Measurements from ENCODE around the gene ZNF175.

The ZNF175 gene

GRCh38 chr19:51524666-51525264 is 46.3 kb upstream of the ZNF175 start:
- H3K36me3 ChIP-seq (ENCODE audit: insufficient read depth, low read length) = no peaks in the 10 kb centered on the region
- H3K9me2 ChIP-seq (replicated peaks; ENCODE audit: low read depth, low read length) = no peaks in the 10 kb centered on the region
- H3K9ac ChIP-seq (ENCODE audit: low read depth, low read length, poor library complexity, severe bottlenecking) = no peak overlapping the region
- no peaks in the 10 kb centered on the region for H3K79me2 ChIP-seq (ENCODE audit: insufficient read depth, low read length)
- no peaks in the 10 kb centered on the region for H4K20me1 ChIP-seq (ENCODE audit: insufficient read depth, low read length, poor library complexity, severe bottlenecking)
- no peaks in the 10 kb centered on the region for H3K9me3 ChIP-seq (ENCODE audit: insufficient read depth, low read depth, low read length)
- no peak overlapping the region for H2AFZ ChIP-seq (ENCODE audit: low read length)
- peaks cover 6% of the 10 kb centered on the region for H3K4me1 ChIP-seq (ENCODE audit: insufficient read depth, low read length, poor library complexity, severe bottlenecking)
- no peaks in the 10 kb centered on the region for H3F3A ChIP-seq (ENCODE audit: low read depth)
- no peaks in the 10 kb centered on the region for H3K27me3 ChIP-seq (ENCODE audit: insufficient read depth, low read length, poor library complexity, severe bottlenecking)
- no peak overlapping the region for H3K4me3 ChIP-seq (ENCODE audit: low read length, poor library complexity, severe bottlenecking)
- H3K4me2 ChIP-seq (ENCODE audit: low read depth, low read length, poor library complexity, severe bottlenecking) = no peak overlapping the region
- TF ChIP-seq EZH2phosphoT487 (IDR thresholded peaks at IDR 0.05; ENCODE audit: borderline replicate concordance) = no peak
- no peak for TF ChIP-seq CTCF (conservative IDR thresholded peaks at IDR 0.05; ENCODE audit: low read length)

GRCh38 chr19:51525651-51526050 is 45.4 kb upstream of the ZNF175 start:
- Histone ChIP-seq H3F3A (ENCODE audit: low read depth) (no peaks in the 10 kb centered on the region), H3K27me3 (ENCODE audit: insufficient read depth, low read length, poor library complexity, severe bottlenecking) (no peaks in the 10 kb centered on the region), H2AFZ (ENCODE audit: low read length) (no peak overlapping the region), H3K36me3 (ENCODE audit: insufficient read depth, low read length) (no peaks in the 10 kb centered on the region), H3K9me2 (replicated peaks; ENCODE audit: low read depth, low read length) (no peaks in the 10 kb centered on the region), H3K9me3 (ENCODE audit: insufficient read depth, low read depth, low read length) (no peaks in the 10 kb centered on the region), H3K9ac (ENCODE audit: low read depth, low read length, poor library complexity, severe bottlenecking) (no peak overlapping the region), H3K4me2 (ENCODE audit: low read depth, low read length, poor library complexity, severe bottlenecking) (no peak overlapping the region), H3K4me3 (ENCODE audit: low read length, poor library complexity, severe bottlenecking) (no peak overlapping the region), H3K4me1 (ENCODE audit: insufficient read depth, low read length, poor library complexity, severe bottlenecking) (peaks cover 3% of the 10 kb centered on the region), H4K20me1 (ENCODE audit: insufficient read depth, low read length, poor library complexity, severe bottlenecking) (no peaks in the 10 kb centered on the region), H3K79me2 (ENCODE audit: insufficient read depth, low read length) (no peaks in the 10 kb centered on the region)
- TF ChIP-seq CTCF (conservative IDR thresholded peaks at IDR 0.05; ENCODE audit: low read length) (no peak), EZH2phosphoT487 (IDR thresholded peaks at IDR 0.05; ENCODE audit: borderline replicate concordance) (no peak)

GRCh38 chr19:51529301-51529700 is 41.8 kb upstream of the ZNF175 start:
- Histone ChIP-seq H3F3A (ENCODE audit: low read depth) (no peaks in the 10 kb centered on the region), H4K20me1 (ENCODE audit: insufficient read depth, low read length, poor library complexity, severe bottlenecking) (no peaks in the 10 kb centered on the region), H2AFZ (ENCODE audit: low read length) (no peak overlapping the region), H3K79me2 (ENCODE audit: insufficient read depth, low read length) (no peaks in the 10 kb centered on the region), H3K36me3 (ENCODE audit: insufficient read depth, low read length) (no peaks in the 10 kb centered on the region), H3K27me3 (ENCODE audit: insufficient read depth, low read length, poor library complexity, severe bottlenecking) (no peaks in the 10 kb centered on the region), H3K9ac (ENCODE audit: low read depth, low read length, poor library complexity, severe bottlenecking) (no peak overlapping the region), H3K9me3 (ENCODE audit: insufficient read depth, low read depth, low read length) (no peaks in the 10 kb centered on the region), H3K9me2 (replicated peaks; ENCODE audit: low read depth, low read length) (no peaks in the 10 kb centered on the region), H3K4me2 (ENCODE audit: low read depth, low read length, poor library complexity, severe bottlenecking) (no peak overlapping the region), H3K4me1 (ENCODE audit: insufficient read depth, low read length, poor library complexity, severe bottlenecking) (peaks cover 13% of the 10 kb centered on the region), H3K4me3 (ENCODE audit: low read length, poor library complexity, severe bottlenecking) (no peak overlapping the region)
- TF ChIP-seq CTCF (conservative IDR thresholded peaks at IDR 0.05; ENCODE audit: low read length) = no peak
- TF ChIP-seq EZH2phosphoT487 (IDR thresholded peaks at IDR 0.05; ENCODE audit: borderline replicate concordance) = no peak

Measured in Loucy (cell line).